Urinary bladder (tissue), 4 donors: Measurements from ENCODE around the gene IFT80. TPM values are rescaled to one million over a fixed set of nuclear protein-coding genes. Genes with fewer than 3 reads are reported as not detected.

Experiments used
- DNase-seq: peaks from one replicate; pipeline ENCODE4 v3.0.0-alpha.2; 2015; ENCODE audit errors: extremely low spot score
- H3K27ac ChIP-seq: one replicate; pipeline ENCODE4 v1.5.1; 2013; ENCODE audit warnings: low read depth, mild to moderate bottlenecking, moderate library complexity
- H3K36me3 ChIP-seq: one replicate; pipeline ENCODE4 v1.6.1; 2013; ENCODE audit warnings: mild to moderate bottlenecking, moderate library complexity; ENCODE audit not compliant: insufficient read depth
- H3K4me1 ChIP-seq: one replicate; pipeline ENCODE4 v1.6.1; 2013; ENCODE audit warnings: mild to moderate bottlenecking, moderate library complexity; ENCODE audit not compliant: insufficient read depth
- H3K4me3 ChIP-seq: one replicate; pipeline ENCODE4 v1.5.1; 2013; ENCODE audit warnings: low read depth, low read length
- whole genome bisulfite sequencing: extraction: QIAGEN DNeasy Blood & Tissue Kit; methylation state at CpG from one replicate; pipeline ENCODE4 v1.1.7; 2013; 5-methylcytosine and 5-hydroxymethylcytosine counted together
- polyA plus RNA-seq: library from polyadenylated mRNA; stranded (reverse); fragments of 200-250 nt; gene quantifications from one replicate; pipeline ENCODE4 v1.2.3, GENCODE V29; 2013
- total RNA-seq: library from RNA; depleted of rRNA; stranded (reverse); fragments of >200 nt; gene quantifications from one replicate; pipeline ENCODE4 v1.2.3, GENCODE V29; 2014
- donor health status: healthy with polysubstance abuse.
- donor health status: healthy.

The IFT80 gene
- 83.6 TPM for total RNA-seq
- 13.1 TPM for polyA plus RNA-seq

- Histone ChIP-seq H3K4me1 (no peaks in the 10 kb centered on the region), H3K4me3 (peak within 1 kb of the TSS; percentile 82), H3K27ac (peak within 1 kb of the TSS; percentile 74), H3K36me3 (no peaks in the 10 kb centered on the region)
- WGBS = under 1% methylated on average over 63 of the region's 63 CpGs
- peak; percentile 91 for DNase-seq
These were observed at the start of gene IFT80, which contains the start of gene SMC4 for GRCh38 chr3:160399125-160400029. Gene IFT80, minus strand, starts transcription at chr3:160399225. Its CDS starts 14,625 bp downstream, at chr3:160384600. Gene SMC4, plus strand, starts transcription at chr3:160399650. Its CDS starts 1,177 bp downstream, at chr3:160400827.

- Histone ChIP-seq H3K4me1 (no peaks in the 10 kb centered on the region), H3K27ac (no peak overlapping the region), H3K36me3 (no peaks in the 10 kb centered on the region), H3K4me3 (no peak overlapping the region)
- no peak for DNase-seq
- 47% methylated on average over 3 of the region's 3 CpGs for WGBS
These were observed 48.5 kb upstream of the IFT80 start for GRCh38 chr3:160447544-160447943.

GRCh38 chr3:160446522-160447056 lies 47.6 kb upstream of the IFT80 start:
- DNase-seq = no peak
- H3K36me3 ChIP-seq = no peaks in the 10 kb centered on the region
- no peak overlapping the region for H3K4me3 ChIP-seq
- WGBS = 95% methylated on average over 13 of the region's 13 CpGs
- H3K27ac ChIP-seq = no peak overlapping the region
- H3K4me1 ChIP-seq = no peaks in the 10 kb centered on the region

- H3K4me3 ChIP-seq = no peak overlapping the region
- no peaks in the 10 kb centered on the region for H3K4me1 ChIP-seq
- H3K27ac ChIP-seq = no peak overlapping the region
- 97% methylated on average over 1 of the region's 1 CpG for WGBS
- H3K36me3 ChIP-seq = no peaks in the 10 kb centered on the region
- no peak for DNase-seq
These were observed 46.8 kb upstream of the IFT80 start for GRCh38 chr3:160445854-160446253.

- H3K27ac ChIP-seq = no peak overlapping the region
- 91% methylated on average over 1 of the region's 1 CpG for WGBS
- H3K36me3 ChIP-seq = no peaks in the 10 kb centered on the region
- H3K4me3 ChIP-seq = no peak overlapping the region
- H3K4me1 ChIP-seq = no peaks in the 10 kb centered on the region
- DNase-seq = no peak
These were observed 45.4 kb upstream of the IFT80 start for GRCh38 chr3:160444411-160444810.

DNA sequence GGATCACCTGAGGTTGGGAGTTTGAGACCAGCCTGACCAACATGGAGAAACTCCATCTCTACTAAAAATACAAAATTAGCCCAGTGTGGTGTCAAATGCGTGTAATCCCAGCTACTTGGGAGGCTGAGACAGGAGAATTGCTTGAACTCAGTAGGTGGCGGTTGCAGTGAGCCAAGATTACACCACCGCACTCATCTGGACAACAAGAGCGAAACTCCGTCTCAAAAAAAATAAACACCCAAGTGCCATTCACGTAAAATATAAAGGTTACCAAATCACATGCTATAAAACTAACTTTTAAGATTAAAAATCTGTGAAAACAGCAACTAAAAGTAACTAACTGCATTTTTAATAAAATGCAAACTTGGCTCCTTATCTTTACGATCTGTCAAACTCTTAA lies 41.7 kb upstream of the IFT80 start:
- 94% methylated on average over 7 of the region's 7 CpGs for WGBS
- H3K27ac ChIP-seq = no peak overlapping the region
- no peak overlapping the region for H3K4me3 ChIP-seq
- DNase-seq = no peak
- H3K4me1 ChIP-seq = no peaks in the 10 kb centered on the region
- H3K36me3 ChIP-seq = no peaks in the 10 kb centered on the region

DNA sequence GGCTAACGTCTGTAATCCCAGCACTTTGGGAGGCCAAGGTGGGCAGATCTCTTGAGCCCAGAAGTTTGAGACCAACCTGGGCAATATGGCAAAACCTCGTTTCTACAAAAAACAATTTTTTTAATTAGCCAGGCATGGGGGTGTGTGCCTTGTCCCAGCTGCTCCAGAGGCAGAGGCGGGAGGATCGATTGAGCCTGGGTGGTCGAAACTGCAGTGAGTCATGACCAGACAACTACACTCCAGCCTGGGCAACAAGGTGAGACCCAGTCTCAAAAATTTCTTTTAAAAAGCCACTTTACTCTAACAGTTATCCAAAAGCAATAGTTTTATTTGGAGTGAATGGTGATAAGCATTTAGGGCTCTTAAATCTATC lies 38.0 kb upstream of the IFT80 start:
- WGBS = 72% methylated on average over 5 of the region's 5 CpGs
- no peak overlapping the region for H3K4me3 ChIP-seq

DNA sequence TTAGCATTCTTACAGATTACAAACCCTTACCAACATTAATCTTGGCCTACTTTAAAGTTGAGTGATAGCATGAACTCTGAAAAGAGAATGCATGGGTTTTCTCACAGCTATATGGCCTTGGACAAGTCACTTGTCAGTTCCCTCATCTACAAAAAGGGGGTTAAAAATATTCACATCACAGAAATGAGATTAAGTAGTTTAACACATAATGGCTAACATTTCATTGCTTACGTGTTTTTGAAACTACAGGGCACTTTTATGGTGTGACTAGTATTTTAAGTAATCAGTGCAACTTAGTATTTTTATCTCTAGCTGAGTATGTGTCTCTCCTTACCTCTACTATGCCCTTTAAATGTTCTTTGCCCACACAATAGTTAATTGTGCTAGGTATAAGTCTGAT lies 36.7 kb upstream of the IFT80 start:
- no peak for DNase-seq
- Histone ChIP-seq H3K27ac (no peak overlapping the region), H3K4me3 (no peak overlapping the region), H3K36me3 (no peaks in the 10 kb centered on the region), H3K4me1 (no peaks in the 10 kb centered on the region)
- WGBS = 85% methylated on average over 1 of the region's 1 CpG

More for the DNA sequence above, 38.0 kb upstream of the IFT80 start:
- no peaks in the 10 kb centered on the region for H3K36me3 ChIP-seq
- no peaks in the 10 kb centered on the region for H3K4me1 ChIP-seq
- no peak overlapping the region for H3K27ac ChIP-seq
- no peak for DNase-seq

GRCh38 chr3:160435095-160435494 lies 36.1 kb upstream of the IFT80 start:
- DNase-seq = no peak
- 94% methylated on average over 2 of the region's 2 CpGs for WGBS
- H3K36me3 ChIP-seq = no peaks in the 10 kb centered on the region

GRCh38 chr3:160434071-160434470 lies 35.0 kb upstream of the IFT80 start:
- no peaks in the 10 kb centered on the region for H3K36me3 ChIP-seq

More at GRCh38 chr3:160435095-160435494, 36.1 kb upstream of the IFT80 start:
- H3K27ac ChIP-seq = no peak overlapping the region
- no peaks in the 10 kb centered on the region for H3K4me1 ChIP-seq
- H3K4me3 ChIP-seq = no peak overlapping the region

GRCh38 chr3:160427832-160428424 lies 28.9 kb upstream of the IFT80 start:
- Histone ChIP-seq H3K4me1 (no peaks in the 10 kb centered on the region), H3K27ac (no peak overlapping the region), H3K4me3 (no peak overlapping the region), H3K36me3 (peaks cover 5% of the 10 kb centered on the region)
- DNase-seq = no peak
- 95% methylated on average over 11 of the region's 11 CpGs for WGBS

More at GRCh38 chr3:160434071-160434470, 35.0 kb upstream of the IFT80 start:
- Histone ChIP-seq H3K4me3 (no peak overlapping the region), H3K27ac (no peak overlapping the region), H3K4me1 (no peaks in the 10 kb centered on the region)
- no peak for DNase-seq
- WGBS = 58% methylated on average over 2 of the region's 2 CpGs

DNA sequence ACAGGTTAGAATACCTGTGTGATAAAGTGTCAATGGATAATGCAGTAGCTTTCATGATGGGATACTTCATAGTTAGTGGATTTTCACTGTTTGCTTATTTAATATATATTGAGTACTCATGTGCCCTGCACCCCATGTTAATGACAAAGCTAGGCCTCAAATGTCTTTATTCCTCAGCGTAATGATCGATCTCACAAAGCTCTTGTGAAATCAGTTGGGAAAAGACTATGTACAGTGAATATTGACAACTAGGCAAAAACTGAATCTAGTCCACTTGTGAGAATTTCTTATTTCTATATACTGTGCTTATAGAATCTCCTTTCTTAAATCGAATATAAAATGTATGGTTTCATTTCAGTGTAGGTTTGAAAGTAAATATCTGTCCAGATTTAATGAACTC lies 18.3 kb upstream of the IFT80 start:
- H3K27ac ChIP-seq = no peak overlapping the region
- H3K4me3 ChIP-seq = no peak overlapping the region
- no peak for DNase-seq
- WGBS = 82% methylated on average over 3 of the region's 3 CpGs
- H3K36me3 ChIP-seq = no peaks in the 10 kb centered on the region
- H3K4me1 ChIP-seq = no peaks in the 10 kb centered on the region

DNA sequence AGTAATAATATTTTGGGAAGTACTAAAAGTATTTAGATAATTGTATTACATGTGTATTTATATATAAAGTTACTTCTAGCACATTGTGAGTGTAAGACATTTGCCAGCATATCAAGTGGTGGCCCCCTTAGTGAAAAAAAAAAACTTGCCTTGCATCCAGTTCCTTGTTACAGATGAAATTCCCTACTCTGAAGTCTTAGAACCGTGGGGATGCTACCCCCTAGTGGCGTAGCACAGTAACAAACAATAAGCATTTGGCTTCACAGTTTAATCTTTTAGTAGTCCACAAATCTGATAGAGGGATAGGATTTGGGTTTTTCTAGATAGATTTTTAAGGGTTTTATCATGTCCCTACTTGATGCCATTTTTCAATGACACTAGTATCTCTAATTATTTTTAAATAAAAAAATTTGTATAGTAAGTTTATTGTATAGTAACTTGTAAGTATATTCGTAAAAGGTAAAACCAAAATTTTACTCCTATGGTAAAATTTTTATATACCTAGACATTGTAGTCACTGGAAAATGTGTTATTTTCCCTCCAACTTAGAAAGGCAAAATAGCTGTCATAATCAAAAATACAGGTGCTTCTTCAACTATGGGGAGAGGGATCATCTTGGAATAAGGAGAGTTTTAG lies 14.7 kb upstream of the IFT80 start:
- no peaks in the 10 kb centered on the region for H3K36me3 ChIP-seq
- H3K4me3 ChIP-seq = no peak overlapping the region
- DNase-seq = no peak
- no peaks in the 10 kb centered on the region for H3K4me1 ChIP-seq
- 41% methylated on average over 3 of the region's 3 CpGs for WGBS
- no peak overlapping the region for H3K27ac ChIP-seq
